ENCODE data around the gene OR52I2.

DNA sequence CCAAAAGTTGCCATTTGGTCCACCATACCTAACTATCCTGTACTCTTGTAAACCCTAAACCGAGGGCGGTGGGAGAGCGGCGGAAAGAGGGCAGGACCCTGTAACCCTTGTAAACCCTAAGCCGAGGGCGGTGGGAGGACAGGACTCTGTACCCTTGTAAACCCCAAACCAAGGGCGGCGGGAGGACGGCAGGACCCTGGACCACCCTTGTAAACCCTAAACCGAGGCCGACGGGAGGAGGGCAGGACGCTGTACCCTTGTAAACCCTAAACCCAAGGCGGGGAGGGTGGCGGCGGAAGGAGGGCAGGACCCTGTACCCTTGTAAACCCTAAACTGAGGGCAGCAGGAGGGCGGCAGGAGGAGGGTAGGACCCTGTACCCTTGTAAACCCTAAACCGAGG lies 12.5 kb upstream of the OR52I2 start:
- TF ChIP-seq, protein P1, sequence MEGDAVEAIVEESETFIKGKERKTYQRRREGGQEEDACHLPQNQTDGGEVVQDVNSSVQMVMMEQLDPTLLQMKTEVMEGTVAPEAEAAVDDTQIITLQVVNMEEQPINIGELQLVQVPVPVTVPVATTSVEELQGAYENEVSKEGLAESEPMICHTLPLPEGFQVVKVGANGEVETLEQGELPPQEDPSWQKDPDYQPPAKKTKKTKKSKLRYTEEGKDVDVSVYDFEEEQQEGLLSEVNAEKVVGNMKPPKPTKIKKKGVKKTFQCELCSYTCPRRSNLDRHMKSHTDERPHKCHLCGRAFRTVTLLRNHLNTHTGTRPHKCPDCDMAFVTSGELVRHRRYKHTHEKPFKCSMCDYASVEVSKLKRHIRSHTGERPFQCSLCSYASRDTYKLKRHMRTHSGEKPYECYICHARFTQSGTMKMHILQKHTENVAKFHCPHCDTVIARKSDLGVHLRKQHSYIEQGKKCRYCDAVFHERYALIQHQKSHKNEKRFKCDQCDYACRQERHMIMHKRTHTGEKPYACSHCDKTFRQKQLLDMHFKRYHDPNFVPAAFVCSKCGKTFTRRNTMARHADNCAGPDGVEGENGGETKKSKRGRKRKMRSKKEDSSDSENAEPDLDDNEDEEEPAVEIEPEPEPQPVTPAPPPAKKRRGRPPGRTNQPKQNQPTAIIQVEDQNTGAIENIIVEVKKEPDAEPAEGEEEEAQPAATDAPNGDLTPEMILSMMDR (IDR thresholded peaks at IDR 0.05), result no peak
- TF ChIP-seq, protein P2, sequence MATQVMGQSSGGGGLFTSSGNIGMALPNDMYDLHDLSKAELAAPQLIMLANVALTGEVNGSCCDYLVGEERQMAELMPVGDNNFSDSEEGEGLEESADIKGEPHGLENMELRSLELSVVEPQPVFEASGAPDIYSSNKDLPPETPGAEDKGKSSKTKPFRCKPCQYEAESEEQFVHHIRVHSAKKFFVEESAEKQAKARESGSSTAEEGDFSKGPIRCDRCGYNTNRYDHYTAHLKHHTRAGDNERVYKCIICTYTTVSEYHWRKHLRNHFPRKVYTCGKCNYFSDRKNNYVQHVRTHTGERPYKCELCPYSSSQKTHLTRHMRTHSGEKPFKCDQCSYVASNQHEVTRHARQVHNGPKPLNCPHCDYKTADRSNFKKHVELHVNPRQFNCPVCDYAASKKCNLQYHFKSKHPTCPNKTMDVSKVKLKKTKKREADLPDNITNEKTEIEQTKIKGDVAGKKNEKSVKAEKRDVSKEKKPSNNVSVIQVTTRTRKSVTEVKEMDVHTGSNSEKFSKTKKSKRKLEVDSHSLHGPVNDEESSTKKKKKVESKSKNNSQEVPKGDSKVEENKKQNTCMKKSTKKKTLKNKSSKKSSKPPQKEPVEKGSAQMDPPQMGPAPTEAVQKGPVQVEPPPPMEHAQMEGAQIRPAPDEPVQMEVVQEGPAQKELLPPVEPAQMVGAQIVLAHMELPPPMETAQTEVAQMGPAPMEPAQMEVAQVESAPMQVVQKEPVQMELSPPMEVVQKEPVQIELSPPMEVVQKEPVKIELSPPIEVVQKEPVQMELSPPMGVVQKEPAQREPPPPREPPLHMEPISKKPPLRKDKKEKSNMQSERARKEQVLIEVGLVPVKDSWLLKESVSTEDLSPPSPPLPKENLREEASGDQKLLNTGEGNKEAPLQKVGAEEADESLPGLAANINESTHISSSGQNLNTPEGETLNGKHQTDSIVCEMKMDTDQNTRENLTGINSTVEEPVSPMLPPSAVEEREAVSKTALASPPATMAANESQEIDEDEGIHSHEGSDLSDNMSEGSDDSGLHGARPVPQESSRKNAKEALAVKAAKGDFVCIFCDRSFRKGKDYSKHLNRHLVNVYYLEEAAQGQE (IDR thresholded peaks at IDR 0.05; ENCODE audit: insufficient read depth in 1 of 2, low read depth in 2 of 2, low read length in 1 of 2), result no peak
- no peak for TF ChIP-seq SIN3A (IDR thresholded peaks at IDR 0.05; ENCODE audit: borderline replicate concordance, insufficient read depth, low read depth, low read length)

All from Panc1 (cell line).